Kidney (tissue), 14 donors: Measurements from ENCODE around the gene ARHGEF10L. TPM values are rescaled to one million over a fixed set of nuclear protein-coding genes. Genes with fewer than 3 reads are reported as not detected.
"Not testable (repeated sequence)": the region's sequence is repeated elsewhere in the genome, so short reads cannot be mapped to it uniquely, and the experiment has no call there.

ENCODE experiments used
- DNase-seq, 5 donors: peaks; one replicate each; pipeline ENCODE4 v3.0.0-alpha.2; 2013 to 2020
- FAIRE-seq: peaks from 2 replicates; lab custom pipeline; 2012; peaks lifted over from hg19 to GRCh38; lab: Jason Lieb, UNC
- H3K27ac ChIP-seq, 2 donors: one replicate each; pipeline ENCODE4 v1.7.0; 2013; ENCODE audit warnings: low read depth in 2 of 2, low read length in 2 of 2, inconsistent platforms in 1 of 2
- H3K27me3 ChIP-seq: one replicate; pipeline ENCODE4 v1.7.1; 2013; ENCODE audit warnings: low read length, inconsistent platforms; ENCODE audit not compliant: control insufficient read depth, insufficient read depth
- H3K36me3 ChIP-seq, 3 donors: one replicate each; pipeline versions ENCODE4 v1.7.0 to v1.7.1; 2013; ENCODE audit warnings: low read length in 3 of 3, control low read depth in 1 of 3, inconsistent platforms in 1 of 3; ENCODE audit not compliant: insufficient read depth in 3 of 3, control insufficient read depth in 2 of 3
- H3K4me1 ChIP-seq, 3 donors: one replicate each; pipeline versions ENCODE4 v1.7.0 to v1.7.1; 2013; ENCODE audit warnings: low read length in 3 of 3, inconsistent platforms in 1 of 3, low read depth in 1 of 3; ENCODE audit not compliant: control insufficient read depth in 2 of 3, insufficient read depth in 2 of 3
- H3K4me3 ChIP-seq, 3 donors: one replicate each; pipeline versions ENCODE4 v1.7.0 to v1.8.1; 2013; ENCODE audit warnings: low read length in 3 of 3, control low read depth in 1 of 3, inconsistent platforms in 1 of 3
- H3K9ac ChIP-seq, 3 donors: one replicate each; pipeline versions ENCODE4 v1.7.0 to v1.7.1; 2013; ENCODE audit warnings: low read length in 3 of 3, control low read depth in 1 of 3, inconsistent platforms in 1 of 3
- H3K9me3 ChIP-seq, 3 donors: one replicate each; pipeline versions ENCODE4 v1.7.0 to v1.7.1; 2013; ENCODE audit warnings: low read length in 3 of 3, control low read depth in 1 of 3, inconsistent platforms in 1 of 3; ENCODE audit not compliant: control insufficient read depth in 2 of 3, insufficient read depth in 1 of 3
- intact Hi-C: fragments of 100-400 bp; cut with DNase I; formaldehyde crosslinking; loops from one replicate; pipeline ENCODE4 v1.11.1; 2022
- polyA plus RNA-seq: library from polyadenylated mRNA; stranded (reverse); fragments of 350-450 nt; fragmentation: Illumina TruSeq; extraction: RNeasy Lipid Tissue Mini Kit (QIAGEN cat#74804); gene quantifications from one replicate; pipeline ENCODE4 v1.2.3, GENCODE V29; 2014; ENCODE audit warnings: low read depth, low replicate concordance; ENCODE audit not compliant: insufficient read depth
- total RNA-seq: library from RNA; stranded (reverse); fragmentation: NEBNext Ultra II Directional; extraction: Animal tissue kit (Norgen Biotek cat#: 25700); gene quantifications from one replicate; pipeline ENCODE4 v1.2.1, GENCODE V29; 2021
- TF ChIP-seq, protein P1 (sequence below): IDR thresholded peaks from 3 replicates; pipeline ENCODE4 v1.5.1; 2012; ENCODE audit warnings: mild to moderate bottlenecking, moderate library complexity, borderline replicate concordance; ENCODE audit not compliant: insufficient read depth; ENCODE audit errors: extremely low read depth
- donor health status: control.
- donor health status: control.
- donor health status: control.
- donor health status: control.
- donor health status: control.
- donor health status: DM: yes; HTN: yes; CAD: no.
- donor health status: Normal renal cell carcinoma (clear cell type).

Gene ARHGEF10L
- total and polyA plus RNA-seq, 2 donors from 2014 or later = 40.8 to 91.9 TPM

DNA sequence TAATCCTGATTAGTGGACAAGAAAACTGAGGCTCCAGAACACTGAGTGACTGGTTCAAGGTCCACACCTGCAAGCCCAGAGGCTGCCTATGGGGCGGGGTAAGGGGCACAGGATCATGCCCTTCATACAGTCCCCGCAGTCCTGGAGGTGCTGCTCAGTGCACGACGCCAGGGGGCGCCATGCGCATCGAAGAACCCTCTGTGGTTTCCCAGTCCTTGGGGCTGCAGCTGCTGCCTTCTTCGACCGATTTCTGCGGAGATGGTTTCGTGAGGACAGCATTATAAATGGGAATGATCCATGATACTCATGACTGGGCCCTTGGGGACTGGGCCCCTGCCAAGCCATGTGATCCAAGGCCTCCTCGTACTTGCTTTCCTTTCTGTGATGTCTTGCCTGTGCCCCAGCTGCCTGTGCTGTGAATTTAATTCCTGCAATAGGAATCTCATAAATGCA is 37.1 kb upstream of the ARHGEF10L start:
- Histone ChIP-seq H3K27ac (no peak overlapping the region), H3K27me3 (no peaks in the 10 kb centered on the region), H3K9me3 (no peaks in the 10 kb centered on the region), H3K4me1 (peaks cover 0 to 10% (median 6%) of the 10 kb centered on the region in 3 donors), H3K4me3 (no peak overlapping the region), H3K9ac (no peak overlapping the region), H3K36me3 (no peaks in the 10 kb centered on the region)
- peak; percentile 82 to 94 (median 87) for DNase-seq
- TF ChIP-seq, protein P1, sequence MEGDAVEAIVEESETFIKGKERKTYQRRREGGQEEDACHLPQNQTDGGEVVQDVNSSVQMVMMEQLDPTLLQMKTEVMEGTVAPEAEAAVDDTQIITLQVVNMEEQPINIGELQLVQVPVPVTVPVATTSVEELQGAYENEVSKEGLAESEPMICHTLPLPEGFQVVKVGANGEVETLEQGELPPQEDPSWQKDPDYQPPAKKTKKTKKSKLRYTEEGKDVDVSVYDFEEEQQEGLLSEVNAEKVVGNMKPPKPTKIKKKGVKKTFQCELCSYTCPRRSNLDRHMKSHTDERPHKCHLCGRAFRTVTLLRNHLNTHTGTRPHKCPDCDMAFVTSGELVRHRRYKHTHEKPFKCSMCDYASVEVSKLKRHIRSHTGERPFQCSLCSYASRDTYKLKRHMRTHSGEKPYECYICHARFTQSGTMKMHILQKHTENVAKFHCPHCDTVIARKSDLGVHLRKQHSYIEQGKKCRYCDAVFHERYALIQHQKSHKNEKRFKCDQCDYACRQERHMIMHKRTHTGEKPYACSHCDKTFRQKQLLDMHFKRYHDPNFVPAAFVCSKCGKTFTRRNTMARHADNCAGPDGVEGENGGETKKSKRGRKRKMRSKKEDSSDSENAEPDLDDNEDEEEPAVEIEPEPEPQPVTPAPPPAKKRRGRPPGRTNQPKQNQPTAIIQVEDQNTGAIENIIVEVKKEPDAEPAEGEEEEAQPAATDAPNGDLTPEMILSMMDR = peak; percentile 93
- no peak for FAIRE-seq
- intact Hi-C loops = no loop called here

DNA sequence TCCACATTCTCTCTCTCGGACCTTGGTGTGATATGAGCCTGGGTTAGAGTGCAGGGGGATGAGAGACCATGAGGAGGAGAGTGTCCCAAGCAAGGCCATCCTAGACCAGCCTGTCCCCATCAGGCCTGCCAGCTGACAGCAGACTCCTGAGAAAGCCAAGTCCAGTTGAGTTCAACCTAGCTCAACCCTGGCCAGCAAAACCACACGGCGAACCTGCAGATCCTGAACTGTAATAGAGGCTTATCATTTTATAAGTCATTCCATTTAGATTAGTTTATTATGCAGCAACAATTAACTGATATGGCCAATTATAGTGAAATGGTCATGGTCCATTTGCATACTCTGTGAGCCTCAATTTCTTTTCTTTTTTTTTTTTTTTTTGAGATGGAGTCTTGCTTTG is 36.4 kb upstream of the ARHGEF10L start:
- TF ChIP-seq, protein P1 = no peak
- no peak overlapping the region for H3K27ac ChIP-seq
- no peak for FAIRE-seq

DNA sequence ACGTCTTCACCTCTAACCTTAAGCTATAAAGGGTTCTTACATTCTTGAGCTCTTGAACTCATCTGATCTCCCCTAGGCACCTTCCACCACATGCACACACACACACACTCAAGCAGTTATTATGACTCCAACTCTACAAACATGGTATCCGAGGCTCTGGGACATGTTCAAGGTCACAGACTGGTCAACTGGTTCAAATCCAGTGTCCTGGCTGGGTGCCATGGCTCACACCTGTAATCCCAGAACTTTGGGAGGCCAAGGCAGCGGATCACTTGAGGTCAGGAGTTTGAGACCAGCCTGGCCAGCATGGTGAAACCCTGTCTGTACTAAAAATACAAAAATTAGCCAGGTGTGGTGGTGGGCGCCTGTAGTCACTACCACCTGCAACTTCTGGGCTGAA is 32.3 kb upstream of the ARHGEF10L start:
- DNase-seq = not testable (repeated sequence)

More for the DNA sequence above, 36.4 kb upstream of the ARHGEF10L start:
- no peak overlapping the region for H3K9ac ChIP-seq
- no peak for DNase-seq
- H3K9me3 ChIP-seq = no peaks in the 10 kb centered on the region
- intact Hi-C loops = no loop called here
- no peak overlapping the region for H3K4me3 ChIP-seq
- H3K4me1 ChIP-seq = peaks cover 0 to 10% (median 6%) of the 10 kb centered on the region in 3 donors
- no peaks in the 10 kb centered on the region for H3K36me3 ChIP-seq
- no peaks in the 10 kb centered on the region for H3K27me3 ChIP-seq

DNA sequence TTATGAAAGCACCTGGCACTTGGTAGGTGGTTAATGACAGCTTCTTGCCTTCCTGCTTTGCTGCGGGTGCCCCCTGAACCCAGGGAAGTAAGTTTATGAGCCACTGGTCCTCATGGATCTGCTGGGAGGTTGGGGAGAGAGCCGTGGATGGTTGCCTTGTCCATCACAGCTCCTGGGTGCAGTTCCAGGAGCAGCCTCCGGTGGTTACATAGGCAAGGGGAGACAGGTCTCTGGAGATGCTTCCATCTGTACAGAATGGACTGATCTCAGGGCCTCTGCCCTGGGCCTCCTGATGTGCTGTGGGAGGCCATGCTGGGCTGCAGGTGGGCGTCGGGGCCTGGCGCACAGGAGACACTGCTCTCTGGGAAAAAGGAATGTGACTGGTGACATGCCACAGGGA is 31.6 kb upstream of the ARHGEF10L start:
- intact Hi-C loops = no loop called here
- no peak for FAIRE-seq
- Histone ChIP-seq H3K36me3 (no peaks in the 10 kb centered on the region), H3K27me3 (no peaks in the 10 kb centered on the region), H3K9ac (no peak overlapping the region), H3K9me3 (no peaks in the 10 kb centered on the region), H3K4me1 (peaks cover 0 to 1% (median under 1%) of the 10 kb centered on the region in 3 donors), H3K4me3 (no peak overlapping the region), H3K27ac (no peak overlapping the region)
- no peak for DNase-seq
- TF ChIP-seq, protein P1 = no peak

More for the DNA sequence above, 32.3 kb upstream of the ARHGEF10L start:
- H3K36me3 ChIP-seq, intact Hi-C loops, H3K4me3 ChIP-seq, H3K27me3 ChIP-seq, H3K27ac ChIP-seq, H3K9me3 ChIP-seq, H3K9ac ChIP-seq, H3K4me1 ChIP-seq, FAIRE-seq: not testable (repeated sequence)
